Ishikawa (cell line): ENCODE measurements around the gene PRICKLE1.

Experiments used
- EP300 ChIP-seq: IDR thresholded peaks from 2 replicates; pipeline ENCODE4 v1.6.1; 2012; ENCODE audit warnings: borderline replicate concordance
- MAX ChIP-seq: IDR thresholded peaks from 2 replicates; pipeline ENCODE4 v1.6.1; 2012
- NFIC ChIP-seq: IDR thresholded peaks from 2 replicates; pipeline ENCODE4 v1.6.1; 2012
- RAD21 ChIP-seq: IDR thresholded peaks from 2 replicates; pipeline ENCODE4 v1.6.1; 2012; ENCODE audit warnings: low read depth
- REST ChIP-seq: IDR thresholded peaks from 2 replicates; pipeline ENCODE4 v1.6.1; 2012; ENCODE audit warnings: low read depth, mild to moderate bottlenecking
- TCF12 ChIP-seq: IDR thresholded peaks from 2 replicates; pipeline ENCODE4 v1.6.1; 2012; ENCODE audit warnings: low read depth
- ZBTB7A ChIP-seq: IDR thresholded peaks from 2 replicates; pipeline ENCODE4 v1.6.1; 2012; ENCODE audit warnings: low read depth

- TF ChIP-seq ZBTB7A (no peak), RAD21 (no peak), TCF12 (no peak), REST (no peak), NFIC (no peak), MAX (no peak), EP300 (no peak)
Observed at GRCh38 chr12:42472376-42472775, 117.2 kb downstream of the PRICKLE1 start.
